ENCODE results near the gene NOVA2.

GRCh38 chr19:45911291-45911690 is 62.4 kb downstream of the NOVA2 start:
- TF ChIP-seq CTCF (IDR thresholded peaks at IDR 0.05) = no peak
- TF ChIP-seq POLR2A (IDR thresholded peaks at IDR 0.05) = no peak

All from esophagus squamous epithelium (tissue), 4 donors.